MM.1S (cell line): ENCODE measurements around the gene RTN4.

Experiments used
- DNase-seq: peaks from one replicate; pipeline ENCODE4 v3.0.0-alpha.2; 2015
- H2AFZ ChIP-seq: fragments of 300-600 bp; sonication (generic); 2 replicates; pipeline ENCODE4 v1.6.0; 2016; ENCODE audit warnings: antibody characterized with exemption, low read length
- H3F3A ChIP-seq: fragments of 300-600 bp; sonication (generic); 2 replicates; pipeline ENCODE4 v1.6.1; 2016; ENCODE audit warnings: mild to moderate bottlenecking, antibody characterized with exemption, low read length, moderate library complexity, mixed read lengths; ENCODE audit not compliant: insufficient read depth
- H3K27ac ChIP-seq: fragments of 300-600 bp; sonication (generic); 2 replicates; pipeline ENCODE4 v1.5.1; 2016; ENCODE audit warnings: mild to moderate bottlenecking, low read length
- H3K27me3 ChIP-seq: fragments of 300-600 bp; sonication (generic); replicated peaks from 2 replicates; pipeline ENCODE4 v1.6.0; 2016; ENCODE audit warnings: low read length; ENCODE audit not compliant: insufficient read depth
- H3K36me3 ChIP-seq: fragments of 300-600 bp; sonication (generic); replicated peaks from 2 replicates; pipeline ENCODE4 v1.6.1; 2016; ENCODE audit warnings: mild to moderate bottlenecking, low read length, mixed read lengths; ENCODE audit not compliant: insufficient read depth
- H3K4me1 ChIP-seq: fragments of 300-600 bp; sonication (generic); 2 replicates; pipeline ENCODE4 v1.6.1; 2016; ENCODE audit warnings: low read length, mixed read lengths
- H3K4me2 ChIP-seq: fragments of 300-600 bp; sonication (generic); 2 replicates; pipeline ENCODE4 v1.6.0; 2016; ENCODE audit warnings: low read depth, low read length
- H3K4me3 ChIP-seq: fragments of 300-600 bp; sonication (generic); 2 replicates; pipeline ENCODE4 v1.5.1; 2016; ENCODE audit warnings: low read length, mixed read lengths
- H3K79me2 ChIP-seq: fragments of 300-600 bp; sonication (generic); 2 replicates; pipeline ENCODE4 v1.6.1; 2016; ENCODE audit warnings: mixed run types, low read length, mixed read lengths
- H3K9ac ChIP-seq: fragments of 300-600 bp; sonication (generic); 2 replicates; pipeline ENCODE4 v1.6.1; 2016; ENCODE audit warnings: low read length, mixed read lengths
- H3K9me2 ChIP-seq: fragments of 300-600 bp; sonication (generic); replicated peaks from 2 replicates; pipeline ENCODE4 v1.6.1; 2016; ENCODE audit warnings: mild to moderate bottlenecking, low read length, mixed read lengths; ENCODE audit not compliant: insufficient read depth
- H3K9me3 ChIP-seq: fragments of 300-600 bp; sonication (generic); replicated peaks from 2 replicates; pipeline ENCODE4 v1.6.1; 2016; ENCODE audit warnings: mild to moderate bottlenecking, low read length, mixed read lengths; ENCODE audit not compliant: insufficient read depth
- H4K20me1 ChIP-seq: fragments of 300-600 bp; sonication (generic); 2 replicates; pipeline ENCODE4 v1.6.1; 2016; ENCODE audit warnings: mild to moderate bottlenecking, low read length, moderate library complexity, mixed read lengths; ENCODE audit not compliant: insufficient read depth
- EZH2 ChIP-seq: fragments of 300-600 bp; sonication (generic); optimal IDR thresholded peaks from 2 replicates; pipeline ENCODE3; 2017; ENCODE audit warnings: low read depth, mild to moderate bottlenecking, antibody characterized with exemption, low read length, mixed read lengths
- EZH2phosphoT487 ChIP-seq: fragments of 300-600 bp; sonication (generic); IDR thresholded peaks from 2 replicates; pipeline ENCODE4 v1.6.1; 2018; ENCODE audit warnings: antibody characterized with exemption, low read length
- TF ChIP-seq, protein P1 (sequence below): fragments of 300-600 bp; sonication (generic); IDR thresholded peaks from 2 replicates; pipeline ENCODE4 v1.5.1; 2016; ENCODE audit warnings: antibody characterized with exemption, low read length, mixed read lengths

RTN4 gene

GRCh38 chr2:55027226-55027625, 23.0 kb downstream of the RTN4 start:
- no peak overlapping the region for H3K4me2 ChIP-seq
- H3K27ac ChIP-seq = no peak overlapping the region
- H3K4me1 ChIP-seq = peaks cover 19% of the 10 kb centered on the region
- H3K27me3 ChIP-seq = no peaks in the 10 kb centered on the region
- H3K4me3 ChIP-seq = no peak overlapping the region
- no peaks in the 10 kb centered on the region for H3K9me3 ChIP-seq
- no peak for DNase-seq
- H2AFZ ChIP-seq = no peak overlapping the region
- H3K36me3 ChIP-seq = no peaks in the 10 kb centered on the region
- H3K9ac ChIP-seq = no peak overlapping the region
- no peak for TF ChIP-seq EZH2
- TF ChIP-seq, protein P1, sequence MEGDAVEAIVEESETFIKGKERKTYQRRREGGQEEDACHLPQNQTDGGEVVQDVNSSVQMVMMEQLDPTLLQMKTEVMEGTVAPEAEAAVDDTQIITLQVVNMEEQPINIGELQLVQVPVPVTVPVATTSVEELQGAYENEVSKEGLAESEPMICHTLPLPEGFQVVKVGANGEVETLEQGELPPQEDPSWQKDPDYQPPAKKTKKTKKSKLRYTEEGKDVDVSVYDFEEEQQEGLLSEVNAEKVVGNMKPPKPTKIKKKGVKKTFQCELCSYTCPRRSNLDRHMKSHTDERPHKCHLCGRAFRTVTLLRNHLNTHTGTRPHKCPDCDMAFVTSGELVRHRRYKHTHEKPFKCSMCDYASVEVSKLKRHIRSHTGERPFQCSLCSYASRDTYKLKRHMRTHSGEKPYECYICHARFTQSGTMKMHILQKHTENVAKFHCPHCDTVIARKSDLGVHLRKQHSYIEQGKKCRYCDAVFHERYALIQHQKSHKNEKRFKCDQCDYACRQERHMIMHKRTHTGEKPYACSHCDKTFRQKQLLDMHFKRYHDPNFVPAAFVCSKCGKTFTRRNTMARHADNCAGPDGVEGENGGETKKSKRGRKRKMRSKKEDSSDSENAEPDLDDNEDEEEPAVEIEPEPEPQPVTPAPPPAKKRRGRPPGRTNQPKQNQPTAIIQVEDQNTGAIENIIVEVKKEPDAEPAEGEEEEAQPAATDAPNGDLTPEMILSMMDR = no peak
- TF ChIP-seq EZH2phosphoT487 = no peak
- no peaks in the 10 kb centered on the region for H3F3A ChIP-seq
- H3K9me2 ChIP-seq = no peaks in the 10 kb centered on the region
- no peaks in the 10 kb centered on the region; the same call in none of the 2 replicates for H4K20me1 ChIP-seq
- peaks cover 90% of the 10 kb centered on the region for H3K79me2 ChIP-seq

DNA sequence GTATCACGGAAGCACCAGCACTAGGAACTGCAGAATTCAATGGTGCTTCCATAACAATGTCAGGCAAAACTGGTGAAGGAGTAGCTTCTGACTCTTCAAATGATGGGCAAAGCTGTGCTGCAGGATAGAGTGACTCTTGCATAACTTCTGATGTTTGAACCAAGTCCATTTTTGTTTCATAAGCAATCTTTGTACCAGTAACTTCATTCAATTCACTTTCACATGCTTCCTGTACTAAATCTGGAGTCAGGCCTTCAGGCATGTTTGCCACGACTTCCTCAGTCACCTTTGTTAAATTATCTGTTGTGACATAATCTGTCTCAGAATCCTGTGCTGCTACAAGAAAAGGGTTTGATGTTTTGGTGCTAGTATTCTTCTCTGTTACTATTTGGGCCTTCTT, 24.0 kb downstream of the RTN4 start:
- Histone ChIP-seq H3K4me1 (peaks cover 19% of the 10 kb centered on the region), H3K27ac (no peak overlapping the region), H3K4me2 (0 out of 2 replicates have a peak overlapping the region, but pooled peaks have one; percentile 0), H2AFZ (no peak overlapping the region), H3K9me2 (no peaks in the 10 kb centered on the region), H3K4me3 (no peak overlapping the region), H3K9me3 (no peaks in the 10 kb centered on the region), H3K79me2 (peaks cover 84% of the 10 kb centered on the region), H3K36me3 (no peaks in the 10 kb centered on the region), H3F3A (no peaks in the 10 kb centered on the region), H3K9ac (no peak overlapping the region), H4K20me1 (no peaks in the 10 kb centered on the region; the same call in none of the 2 replicates), H3K27me3 (no peaks in the 10 kb centered on the region)
- peak; percentile 12 for DNase-seq
- TF ChIP-seq EZH2phosphoT487 (no peak), EZH2 (no peak)
- TF ChIP-seq, protein P1 = no peak

GRCh38 chr2:55025627-55026026, 24.6 kb downstream of the RTN4 start:
- peaks cover 19% of the 10 kb centered on the region for H3K4me1 ChIP-seq
- peaks cover 80% of the 10 kb centered on the region for H3K79me2 ChIP-seq
- H3K27ac ChIP-seq = no peak overlapping the region
- H3K27me3 ChIP-seq = no peaks in the 10 kb centered on the region
- 0 out of 2 replicates have a peak overlapping the region, but pooled peaks have one; percentile 4 for H3K4me2 ChIP-seq
- H3F3A ChIP-seq = no peaks in the 10 kb centered on the region
- no peak overlapping the region for H3K9ac ChIP-seq
- H3K4me3 ChIP-seq = no peak overlapping the region
- no peak for DNase-seq
- H3K36me3 ChIP-seq = no peaks in the 10 kb centered on the region
- no peak for TF ChIP-seq EZH2
- TF ChIP-seq EZH2phosphoT487 = no peak
- TF ChIP-seq, protein P1 = no peak
- no peaks in the 10 kb centered on the region; the same call in none of the 2 replicates for H4K20me1 ChIP-seq
- H2AFZ ChIP-seq = no peak overlapping the region
- H3K9me3 ChIP-seq = no peaks in the 10 kb centered on the region
- no peaks in the 10 kb centered on the region for H3K9me2 ChIP-seq
